GM12872 (cell line): ENCODE data around the gene ARID5B.

Experiments used
- CTCF ChIP-seq: IDR thresholded peaks from 3 replicates; pipeline ENCODE4 v1.5.1; 2011; ENCODE audit warnings: low read depth, mild to moderate bottlenecking, low read length, moderate library complexity; ENCODE audit not compliant: insufficient read depth

The ARID5B gene

DNA sequence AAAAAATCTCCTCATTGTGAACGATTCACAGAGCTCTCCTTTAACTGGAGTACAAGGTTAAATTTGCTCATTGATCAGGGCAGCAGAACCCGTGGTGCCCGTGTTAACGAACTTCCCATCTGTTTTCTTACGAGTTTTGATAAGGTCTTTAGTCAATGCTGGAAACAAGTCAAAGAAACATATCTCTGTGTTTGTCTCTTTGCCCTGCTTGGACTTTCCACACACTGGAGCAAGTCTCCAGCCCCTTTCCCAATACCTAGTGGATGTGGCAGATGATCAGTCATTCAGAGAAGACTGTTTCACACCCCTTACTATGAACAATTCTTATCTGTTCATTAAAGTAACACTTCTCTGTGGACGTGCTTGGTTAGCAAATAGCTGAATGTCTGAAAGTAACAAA is 121.3 kb downstream of the ARID5B start:
- no peak for TF ChIP-seq CTCF

DNA sequence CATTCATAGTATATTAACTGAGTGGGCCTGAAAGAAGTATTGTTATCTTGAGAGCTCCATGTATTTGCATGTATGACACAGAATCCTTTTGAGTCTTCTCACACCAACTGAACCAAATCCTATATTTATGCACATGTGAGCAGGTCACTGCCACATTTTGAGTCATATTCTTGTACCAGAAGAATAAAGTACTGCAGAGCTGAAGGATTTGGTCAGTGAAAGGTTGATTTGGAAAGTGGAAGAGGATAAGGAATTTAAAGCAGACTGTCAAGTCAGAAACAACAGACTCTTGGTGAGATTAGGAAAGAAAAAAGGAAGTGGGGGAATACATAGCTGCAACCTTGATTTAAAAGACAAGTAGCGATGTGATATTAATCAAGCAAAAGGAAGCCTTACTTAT is 121.8 kb downstream of the ARID5B start:
- no peak for TF ChIP-seq CTCF

DNA sequence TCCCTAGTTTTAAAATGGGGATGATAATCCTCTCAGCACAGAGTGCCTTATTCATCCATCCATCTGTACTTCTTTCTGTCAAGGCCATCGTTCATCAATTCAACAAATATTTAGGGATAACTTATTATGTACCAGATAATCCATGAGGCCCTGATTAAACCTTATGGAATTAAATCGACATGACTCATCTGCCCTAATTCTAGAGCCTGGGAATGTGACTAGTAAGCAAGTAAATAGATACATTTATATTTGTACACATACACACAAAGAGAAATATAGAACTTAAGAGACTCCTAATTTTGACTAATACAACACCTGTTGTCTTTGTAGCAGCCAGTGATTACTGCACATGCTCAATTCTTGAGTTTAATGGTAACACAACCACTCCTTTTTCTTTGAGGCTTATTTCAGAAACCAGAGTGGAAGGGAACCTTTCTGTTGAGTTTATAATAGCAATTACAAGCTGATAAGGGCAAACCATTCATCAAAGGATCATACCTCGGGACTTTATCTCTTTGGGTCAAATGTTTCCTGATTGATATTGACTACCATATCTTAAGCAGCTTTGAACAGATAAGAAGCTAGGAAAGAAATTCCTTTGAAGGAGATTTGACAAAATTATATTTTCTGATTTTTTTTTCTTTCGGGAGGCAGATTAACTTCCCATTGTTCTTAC is 122.7 kb downstream of the ARID5B start:
- no peak for TF ChIP-seq CTCF

GRCh38 chr10:62025134-62025794 is 123.8 kb downstream of the ARID5B start:
- TF ChIP-seq CTCF = no peak

- no peak for TF ChIP-seq CTCF
Measured at GRCh38 chr10:62025901-62026879, 124.7 kb downstream of the ARID5B start.

GRCh38 chr10:62027841-62028501 is 126.5 kb downstream of the ARID5B start:
- no peak for TF ChIP-seq CTCF

DNA sequence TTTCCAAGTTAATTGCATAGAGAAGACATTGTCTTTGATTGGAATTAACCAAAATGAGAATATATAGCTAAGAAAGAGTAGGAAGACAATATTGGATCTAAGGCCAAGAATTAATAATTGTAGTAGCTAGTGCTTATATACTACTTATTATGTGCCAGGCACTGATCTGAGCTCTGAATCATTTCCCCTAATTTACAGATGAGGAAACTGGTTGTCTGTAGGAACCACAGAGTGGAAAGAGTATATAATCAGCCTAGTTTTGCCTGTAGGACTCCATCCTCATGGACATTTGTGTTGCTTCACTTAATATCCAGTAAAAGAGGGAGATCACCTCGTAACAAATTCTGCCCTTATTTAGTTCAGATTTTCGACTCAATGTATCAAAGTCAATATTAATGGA is 127.9 kb downstream of the ARID5B start:
- no peak for TF ChIP-seq CTCF
